Measurements from ENCODE around the gene FHIP1A. TPM values are rescaled to one million over a fixed set of nuclear protein-coding genes. Genes with fewer than 3 reads are reported as not detected.

Gene FHIP1A
- polyA plus RNA-seq, 1 of the 3 experiments (the other 2 are of a cell fraction): 1.3 TPM

DNA sequence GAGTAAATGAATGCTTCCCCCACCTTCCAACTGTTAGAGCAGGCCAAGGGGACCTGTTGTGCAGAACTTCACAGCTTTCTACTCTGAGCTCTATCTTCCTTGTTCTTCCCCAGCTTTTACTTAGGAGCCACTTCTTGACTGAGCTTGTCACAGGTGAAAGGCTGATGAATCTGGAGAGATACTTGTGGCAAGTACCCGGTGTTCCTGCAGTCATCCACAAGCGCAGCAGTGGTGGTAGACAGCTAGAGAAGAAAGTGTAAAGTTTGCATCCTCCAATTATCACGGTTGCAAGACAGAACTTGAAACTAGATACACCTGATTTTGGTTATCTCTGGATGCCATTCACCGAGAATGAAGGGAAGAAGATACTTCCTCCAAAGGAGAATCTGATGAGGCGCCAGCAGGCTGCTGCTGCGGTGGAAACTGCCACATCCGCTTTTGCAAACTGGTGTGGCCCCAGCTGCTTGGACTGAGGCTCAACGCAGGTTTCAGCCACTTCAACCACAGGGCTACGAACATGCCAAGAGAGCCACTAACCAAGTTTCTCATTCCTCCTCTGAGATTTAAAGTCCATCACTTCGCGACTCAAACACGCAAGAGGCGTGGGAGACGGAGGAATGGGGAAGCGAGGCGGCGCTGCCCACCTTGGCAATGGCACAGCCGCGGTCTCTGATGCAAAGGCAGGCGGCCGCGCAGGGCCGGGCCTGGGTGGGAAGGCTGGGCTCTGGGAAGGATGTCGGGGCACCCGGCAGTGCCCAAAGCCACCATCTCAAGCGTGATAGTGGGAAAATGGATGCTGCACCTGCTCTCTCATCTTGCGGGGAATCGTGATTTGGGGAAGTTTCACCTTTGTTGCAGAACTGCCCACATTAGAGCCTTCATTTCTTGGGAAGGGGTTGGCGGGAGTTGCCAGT, 1.3 kb upstream of the FHIP1A start:
- Histone ChIP-seq H3K36me3 (replicated peaks in 1 of 2; ENCODE audit: control insufficient read depth in 1 of 2, insufficient read depth in 2 of 2, low read length in 1 of 2) (no peaks in the 10 kb centered on the region), H3K9me3 (no peaks in the 10 kb centered on the region), H3K4me2 (peak overlapping the region; percentile 25; the same call in 1 of the 2 replicates), H3K4me1 (ENCODE audit: control insufficient read depth in 1 of 2, insufficient read depth in 2 of 2, low read depth in 1 of 2, low read length in 1 of 2) (peaks cover 0 to 15% of the 10 kb centered on the region in 2 experiments; a peak in 1 of 4 replicates), H3K27me3 (ENCODE audit: insufficient read depth) (no peaks in the 10 kb centered on the region), H3K4me3 (ENCODE audit: low read depth in 2 of 2, low read length in 1 of 2) (no peak overlapping the region), H2AFZ (ENCODE audit: low read depth) (no peak overlapping the region), H3K9ac (no peak overlapping the region), H3K9me2 (no peaks in the 10 kb centered on the region), H3K27ac (ENCODE audit: low read depth in 2 of 2, low read length in 1 of 2) (no peak overlapping the region), H3K79me2 (ENCODE audit: insufficient read depth) (no peaks in the 10 kb centered on the region), H4K20me1 (ENCODE audit: insufficient read depth) (no peaks in the 10 kb centered on the region), H3F3A (replicated peaks; ENCODE audit: insufficient read depth) (peaks cover 6% of the 10 kb centered on the region)
- 97% methylated on average over 25 of the region's 29 CpGs for WGBS (ENCODE audit: low lambda C conversion rate)
- no peak for TF ChIP-seq GABPA (IDR thresholded peaks at IDR 0.05; ENCODE audit: low read depth)
- TF ChIP-seq, protein P1, sequence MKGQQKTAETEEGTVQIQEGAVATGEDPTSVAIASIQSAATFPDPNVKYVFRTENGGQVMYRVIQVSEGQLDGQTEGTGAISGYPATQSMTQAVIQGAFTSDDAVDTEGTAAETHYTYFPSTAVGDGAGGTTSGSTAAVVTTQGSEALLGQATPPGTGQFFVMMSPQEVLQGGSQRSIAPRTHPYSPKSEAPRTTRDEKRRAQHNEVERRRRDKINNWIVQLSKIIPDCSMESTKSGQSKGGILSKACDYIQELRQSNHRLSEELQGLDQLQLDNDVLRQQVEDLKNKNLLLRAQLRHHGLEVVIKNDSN (IDR thresholded peaks at IDR 0.05; ENCODE audit: borderline replicate concordance, low read depth): no peak
- no peak for TF ChIP-seq EZH2phosphoT487 (IDR thresholded peaks at IDR 0.05; ENCODE audit: borderline replicate concordance, low read depth)
- no peak for TF ChIP-seq FOXM1 (IDR thresholded peaks at IDR 0.05; ENCODE audit: low read depth)
- TF ChIP-seq YY1 (IDR thresholded peaks at IDR 0.05; ENCODE audit: low read depth): no peak
- TF ChIP-seq GATA2 (CRISPR knock-in tag; IDR thresholded peaks at IDR 0.05): no peak
- TF ChIP-seq, protein P2, sequence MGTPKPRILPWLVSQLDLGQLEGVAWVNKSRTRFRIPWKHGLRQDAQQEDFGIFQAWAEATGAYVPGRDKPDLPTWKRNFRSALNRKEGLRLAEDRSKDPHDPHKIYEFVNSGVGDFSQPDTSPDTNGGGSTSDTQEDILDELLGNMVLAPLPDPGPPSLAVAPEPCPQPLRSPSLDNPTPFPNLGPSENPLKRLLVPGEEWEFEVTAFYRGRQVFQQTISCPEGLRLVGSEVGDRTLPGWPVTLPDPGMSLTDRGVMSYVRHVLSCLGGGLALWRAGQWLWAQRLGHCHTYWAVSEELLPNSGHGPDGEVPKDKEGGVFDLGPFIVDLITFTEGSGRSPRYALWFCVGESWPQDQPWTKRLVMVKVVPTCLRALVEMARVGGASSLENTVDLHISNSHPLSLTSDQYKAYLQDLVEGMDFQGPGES (IDR thresholded peaks at IDR 0.05; ENCODE audit: low read depth, low read length): no peak
- no peak for TF ChIP-seq TCF12 (IDR thresholded peaks at IDR 0.05)
- TF ChIP-seq MXI1 (IDR thresholded peaks at IDR 0.05; ENCODE audit: low read depth, low read length): no peak
- TF ChIP-seq, protein P3, sequence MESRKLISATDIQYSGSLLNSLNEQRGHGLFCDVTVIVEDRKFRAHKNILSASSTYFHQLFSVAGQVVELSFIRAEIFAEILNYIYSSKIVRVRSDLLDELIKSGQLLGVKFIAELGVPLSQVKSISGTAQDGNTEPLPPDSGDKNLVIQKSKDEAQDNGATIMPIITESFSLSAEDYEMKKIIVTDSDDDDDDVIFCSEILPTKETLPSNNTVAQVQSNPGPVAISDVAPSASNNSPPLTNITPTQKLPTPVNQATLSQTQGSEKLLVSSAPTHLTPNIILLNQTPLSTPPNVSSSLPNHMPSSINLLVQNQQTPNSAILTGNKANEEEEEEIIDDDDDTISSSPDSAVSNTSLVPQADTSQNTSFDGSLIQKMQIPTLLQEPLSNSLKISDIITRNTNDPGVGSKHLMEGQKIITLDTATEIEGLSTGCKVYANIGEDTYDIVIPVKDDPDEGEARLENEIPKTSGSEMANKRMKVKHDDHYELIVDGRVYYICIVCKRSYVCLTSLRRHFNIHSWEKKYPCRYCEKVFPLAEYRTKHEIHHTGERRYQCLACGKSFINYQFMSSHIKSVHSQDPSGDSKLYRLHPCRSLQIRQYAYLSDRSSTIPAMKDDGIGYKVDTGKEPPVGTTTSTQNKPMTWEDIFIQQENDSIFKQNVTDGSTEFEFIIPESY (IDR thresholded peaks at IDR 0.05; ENCODE audit: borderline replicate concordance, low read depth): no peak
- no peak for TF ChIP-seq RCOR1 (IDR thresholded peaks at IDR 0.05; ENCODE audit: low read length)
- POLR2A ChIA-PET: no interaction called here
- CTCF ChIA-PET: no interaction called here
- peak; percentile 28 for DNase-seq

DNA sequence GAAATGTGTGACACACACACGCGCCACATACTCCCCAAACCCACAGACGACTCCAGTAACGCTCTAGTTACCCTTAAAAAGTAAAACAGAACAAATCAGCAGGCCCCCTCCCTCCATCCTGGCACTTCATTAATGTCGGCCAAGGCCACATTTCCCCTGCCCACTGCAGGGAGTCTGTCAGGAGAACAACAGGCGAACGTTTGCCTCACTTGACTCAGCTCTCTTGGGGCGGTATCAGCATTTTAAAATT, 671 bp upstream of the FHIP1A start:
- H3K4me3 ChIP-seq (ENCODE audit: low read depth in 2 of 2, low read length in 1 of 2): peak overlapping the region; percentile 44 to 56
- no peaks in the 10 kb centered on the region for H4K20me1 ChIP-seq (ENCODE audit: insufficient read depth)
- H3K9me2 ChIP-seq: no peaks in the 10 kb centered on the region
- H2AFZ ChIP-seq (ENCODE audit: low read depth): peak overlapping the region; percentile 76; the same call in 1 of the 2 replicates
- no peaks in the 10 kb centered on the region for H3K27me3 ChIP-seq (ENCODE audit: insufficient read depth)
- CTCF ChIA-PET: interaction anchor here (0.7 kb wide), 1 partner anchor 21 kb away, joined by 3 read pairs; no protein-coding TSS in a partner anchor
- H3K36me3 ChIP-seq (replicated peaks in 1 of 2; ENCODE audit: control insufficient read depth in 1 of 2, insufficient read depth in 2 of 2, low read length in 1 of 2): no peaks in the 10 kb centered on the region
- DNase-seq: no peak
- no peaks in the 10 kb centered on the region for H3K79me2 ChIP-seq (ENCODE audit: insufficient read depth)
- no peaks in the 10 kb centered on the region for H3K9me3 ChIP-seq
- peak overlapping the region; percentile 25; the same call in 1 of the 2 replicates for H3K4me2 ChIP-seq
- H3K27ac ChIP-seq (ENCODE audit: low read depth in 2 of 2, low read length in 1 of 2): no peak overlapping the region
- H3F3A ChIP-seq (replicated peaks; ENCODE audit: insufficient read depth): peaks cover 6% of the 10 kb centered on the region
- no peak overlapping the region; the same call in 1 of the 2 replicates for H3K9ac ChIP-seq
- H3K4me1 ChIP-seq (ENCODE audit: control insufficient read depth in 1 of 2, insufficient read depth in 2 of 2, low read depth in 1 of 2, low read length in 1 of 2): peaks cover 0 to 15% of the 10 kb centered on the region in 2 experiments; a peak in 1 of 4 replicates
- POLR2A ChIA-PET: no interaction called here
- 87% methylated on average over 8 of the region's 8 CpGs for WGBS (ENCODE audit: low lambda C conversion rate)
- TF ChIP-seq GABPA (IDR thresholded peaks at IDR 0.05; ENCODE audit: low read depth) (no peak), EP300 (IDR thresholded peaks at IDR 0.05; ENCODE audit: borderline replicate concordance in 1 of 2, low read depth in 1 of 2, low read length in 1 of 2) (no peak), RXRA (IDR thresholded peaks at IDR 0.05; ENCODE audit: borderline replicate concordance, low read depth) (no peak), MEF2A (IDR thresholded peaks at IDR 0.05; ENCODE audit: borderline replicate concordance, low read depth) (no peak), CHD2 (IDR thresholded peaks at IDR 0.05; ENCODE audit: low read length, partially characterized antibody) (no peak), NFIC (IDR thresholded peaks at IDR 0.05; ENCODE audit: borderline replicate concordance) (no peak), FOXJ3 (CRISPR knock-in tag; IDR thresholded peaks at IDR 0.05) (no peak), FOSL2 (IDR thresholded peaks at IDR 0.05; ENCODE audit: borderline replicate concordance, low read depth) (no peak), POLR2AphosphoS5 (IDR thresholded peaks at IDR 0.05; ENCODE audit: low read depth, low read length) (no peak), SMC3 (IDR thresholded peaks at IDR 0.05; ENCODE audit: low read depth, low read length) (no peak)
- TF ChIP-seq, protein P4, sequence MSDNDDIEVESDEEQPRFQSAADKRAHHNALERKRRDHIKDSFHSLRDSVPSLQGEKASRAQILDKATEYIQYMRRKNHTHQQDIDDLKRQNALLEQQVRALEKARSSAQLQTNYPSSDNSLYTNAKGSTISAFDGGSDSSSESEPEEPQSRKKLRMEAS (IDR thresholded peaks at IDR 0.05; ENCODE audit: low read depth): no peak
- TF ChIP-seq, protein P3 (IDR thresholded peaks at IDR 0.05; ENCODE audit: borderline replicate concordance, low read depth): no peak

Data from SK-N-SH (cell line).